GM18517 (cell line): ENCODE results near the gene EGFL6.
"Not testable (repeated sequence)": the region's sequence is repeated elsewhere in the genome, so short reads cannot be mapped to it uniquely, and the experiment has no call there.

Source experiments
- ATAC-seq: cut with Tn5 transposase; IDR thresholded peaks from one replicate; pipeline ENCODE4 v1.9.1; 2021; ENCODE audit warnings: mild to moderate bottlenecking, moderate library complexity; ENCODE audit not compliant: unreplicated experiment

EGFL6 gene

DNA sequence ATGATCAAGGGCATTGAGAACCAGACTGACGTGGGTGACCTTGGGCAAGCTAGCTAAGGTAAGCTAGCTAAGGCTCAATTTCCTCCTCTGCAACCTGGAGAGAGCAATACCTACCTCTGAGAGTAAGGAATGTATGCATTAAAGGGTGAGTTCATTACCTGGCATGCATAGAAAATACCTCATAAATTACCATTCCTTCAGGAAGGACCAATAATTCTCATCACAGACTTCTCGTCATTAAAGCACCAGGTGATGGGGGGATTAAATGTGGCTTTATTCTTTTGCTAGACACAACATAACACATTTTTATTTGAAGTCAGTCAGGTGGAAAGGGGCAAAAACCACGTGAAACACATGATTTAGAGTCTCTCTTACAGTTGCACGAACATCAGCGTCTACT is 21.5 kb downstream of the EGFL6 start:
- ATAC-seq = no peak

DNA sequence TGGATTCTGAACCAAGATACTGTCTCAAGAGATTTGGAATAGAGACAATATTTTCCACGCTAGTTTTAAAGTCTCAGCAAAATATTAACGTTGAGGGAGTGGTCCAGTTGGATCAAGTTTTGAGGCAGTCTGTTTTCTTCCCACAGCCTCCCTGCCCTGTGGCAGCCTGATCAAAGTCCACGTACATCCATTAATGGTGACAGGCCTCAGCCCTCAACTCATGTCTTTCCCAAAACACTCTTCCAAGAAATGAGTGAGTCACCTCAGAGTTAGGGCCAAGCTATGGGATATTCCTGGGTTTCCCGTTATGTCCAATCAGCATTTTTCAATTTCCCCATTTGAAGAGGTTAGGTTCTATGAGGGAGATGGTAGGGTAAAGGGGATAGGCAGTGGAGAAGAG is 28.5 kb downstream of the EGFL6 start:
- no peak for ATAC-seq

DNA sequence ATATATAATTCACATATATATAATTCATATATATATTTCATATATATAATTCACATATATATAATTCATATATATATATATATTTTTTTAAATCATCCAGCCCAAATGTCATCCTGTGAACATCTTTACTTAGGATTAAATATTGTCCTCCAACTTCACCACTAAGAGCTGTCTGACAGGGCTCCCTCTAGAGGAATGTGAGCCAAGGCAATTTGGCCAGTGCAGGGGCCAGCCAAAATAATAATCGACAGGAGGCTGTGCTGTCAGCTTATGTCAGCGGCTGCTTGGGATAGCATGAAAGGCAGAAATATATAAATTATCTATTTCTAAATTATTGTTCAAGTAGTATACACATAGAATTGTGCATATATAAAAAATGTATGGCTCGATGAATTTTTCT is 29.5 kb downstream of the EGFL6 start:
- no peak for ATAC-seq

DNA sequence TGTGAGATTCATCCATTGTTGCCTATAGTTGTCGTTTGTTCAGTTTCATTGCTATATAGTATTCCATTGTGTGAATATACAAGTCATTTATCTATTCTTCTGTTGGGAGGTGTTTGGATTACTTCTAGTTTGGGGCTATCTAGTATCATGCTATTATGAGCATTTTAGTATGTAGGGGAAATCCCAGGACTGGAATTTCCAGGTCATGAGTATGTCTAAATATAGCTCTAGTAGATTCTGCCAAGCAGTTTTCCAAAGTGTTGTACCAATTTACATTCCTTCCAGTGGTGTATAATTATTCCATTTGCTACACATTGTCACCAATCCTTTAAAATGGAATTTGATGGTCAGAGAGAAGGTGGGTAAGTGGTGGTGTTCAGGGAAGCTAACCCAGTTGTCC is 30.1 kb downstream of the EGFL6 start:
- ATAC-seq = no peak

DNA sequence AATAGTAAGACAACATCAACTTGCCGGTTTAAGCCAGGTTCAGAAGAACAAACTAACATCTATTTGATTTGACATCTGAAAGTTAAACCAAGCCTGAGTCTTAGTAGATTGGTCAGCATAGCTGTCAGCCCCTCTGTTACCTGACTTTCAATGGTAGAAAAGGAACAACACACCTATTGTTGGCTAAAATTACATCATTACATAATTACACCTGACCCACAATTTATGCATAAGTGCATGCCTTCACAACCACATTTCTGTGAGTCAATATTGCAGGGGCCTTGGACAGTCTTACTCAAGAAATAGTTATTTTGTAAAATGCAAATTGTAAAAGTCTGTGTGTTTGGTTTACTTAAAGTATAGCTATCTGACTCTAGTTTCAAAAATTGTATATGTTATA is 36.2 kb downstream of the EGFL6 start:
- no peak for ATAC-seq

DNA sequence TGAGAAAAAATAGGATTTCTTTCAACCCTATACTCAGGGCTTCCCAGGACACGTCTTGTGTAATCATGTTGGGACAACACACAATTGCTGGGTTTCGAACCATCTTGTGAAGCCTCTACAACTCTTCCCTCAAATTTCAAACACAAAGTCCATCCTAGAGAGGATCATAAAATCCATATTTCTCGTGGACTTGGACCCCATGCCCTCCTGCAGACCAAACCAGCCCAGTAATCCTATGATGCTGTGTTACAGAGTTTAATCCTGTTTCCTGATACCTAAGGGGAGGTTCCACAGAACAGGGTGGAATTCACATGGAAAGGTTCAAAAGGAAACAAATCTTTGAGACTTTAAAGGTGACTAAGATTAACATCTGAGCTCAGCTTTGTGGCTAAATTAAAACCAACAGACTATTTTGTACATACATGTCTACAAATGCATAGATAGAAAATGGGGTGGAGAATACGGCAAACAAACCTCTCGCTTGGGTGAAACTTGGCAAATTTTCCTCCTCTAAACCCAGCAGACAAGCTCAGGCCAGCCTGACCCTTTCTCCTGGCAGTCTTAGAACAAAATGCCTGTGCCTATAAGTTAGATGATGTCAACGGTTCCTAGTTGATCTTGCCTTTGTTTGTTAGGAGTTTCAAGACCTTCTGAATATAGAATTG is 38.1 kb downstream of the EGFL6 start:
- no peak for ATAC-seq

DNA sequence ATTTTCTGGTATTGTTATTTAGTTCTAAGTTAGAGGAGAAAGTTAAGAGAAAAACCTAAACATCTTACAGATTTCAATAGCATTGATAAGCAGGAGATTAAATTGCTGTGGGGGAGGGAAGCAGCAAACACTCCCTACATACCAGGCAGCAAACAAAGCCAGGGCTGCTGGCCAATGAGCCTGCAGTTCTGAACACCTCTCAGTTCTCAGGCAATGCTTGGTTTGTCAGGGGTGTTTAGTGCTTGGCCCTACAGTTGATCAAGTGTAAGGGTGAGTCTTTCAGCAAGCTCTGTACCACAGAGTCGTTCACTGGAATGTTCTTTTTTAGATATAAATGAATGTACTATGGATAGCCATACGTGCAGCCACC is 38.6 kb downstream of the EGFL6 start:
- ATAC-seq = no peak

DNA sequence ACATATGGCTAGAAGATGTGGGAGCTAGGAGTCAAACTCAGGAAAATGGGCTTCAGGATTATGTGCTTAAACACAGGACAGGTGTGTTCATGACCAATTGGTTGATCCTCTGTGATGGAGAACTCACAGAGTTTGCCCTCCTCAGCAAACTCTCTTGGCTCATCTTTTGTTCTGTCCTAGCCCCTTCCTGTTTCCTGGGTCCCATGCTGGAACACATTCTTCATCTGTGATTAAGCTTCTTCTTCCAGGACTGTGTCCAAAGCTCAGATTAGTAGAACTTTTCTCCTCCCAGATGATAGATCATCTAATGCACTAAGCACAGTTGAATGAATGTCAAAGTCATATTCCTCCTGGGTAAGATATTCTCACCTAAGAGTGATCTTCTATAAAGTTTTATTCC is 44.8 kb downstream of the EGFL6 start:
- no peak for ATAC-seq

DNA sequence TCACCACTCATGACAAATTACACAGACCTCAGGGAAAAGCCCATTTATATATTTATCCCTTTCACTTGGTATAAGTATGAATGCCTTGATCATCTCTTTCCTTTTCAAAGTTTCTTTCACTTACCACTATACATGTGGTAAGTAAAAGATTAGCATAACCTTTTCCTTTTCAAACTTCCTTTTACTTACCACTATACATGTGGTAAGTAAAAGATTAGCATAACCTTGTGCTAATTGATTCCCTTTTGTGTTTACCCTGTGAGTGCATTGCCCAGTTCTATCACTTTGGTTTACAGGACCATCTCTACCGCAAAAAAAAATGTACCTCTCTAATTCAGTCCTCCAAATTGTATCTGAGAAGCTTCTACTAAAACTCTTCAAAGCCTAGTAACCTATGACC is 50.8 kb downstream of the EGFL6 start:
- ATAC-seq = no peak

DNA sequence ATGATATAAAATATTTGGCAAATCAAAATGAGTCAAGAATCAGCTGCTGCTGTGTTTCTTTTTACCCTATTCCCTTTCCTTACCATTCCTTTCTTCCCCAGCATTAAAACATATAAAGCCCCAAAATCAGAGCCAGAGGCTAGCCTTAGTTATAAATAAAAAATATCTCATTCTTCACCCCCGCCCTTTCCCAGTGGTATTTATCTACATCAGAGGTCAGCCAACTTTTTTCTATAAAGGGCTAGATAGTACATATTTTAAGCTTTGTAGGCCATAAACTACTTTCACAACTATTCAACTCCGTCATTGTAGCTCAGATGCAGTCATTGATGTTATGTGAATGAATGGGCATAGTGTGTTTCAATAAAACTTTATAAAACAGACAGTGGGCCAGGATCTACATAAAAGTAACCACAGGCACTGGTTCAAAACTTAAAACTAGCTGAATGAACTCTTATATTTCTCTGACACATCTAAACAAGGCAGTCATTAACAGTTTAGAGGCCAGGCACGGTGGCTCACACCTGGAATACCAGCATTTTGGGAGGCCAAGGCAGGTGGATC is 53.1 kb downstream of the EGFL6 start:
- no peak for ATAC-seq

DNA sequence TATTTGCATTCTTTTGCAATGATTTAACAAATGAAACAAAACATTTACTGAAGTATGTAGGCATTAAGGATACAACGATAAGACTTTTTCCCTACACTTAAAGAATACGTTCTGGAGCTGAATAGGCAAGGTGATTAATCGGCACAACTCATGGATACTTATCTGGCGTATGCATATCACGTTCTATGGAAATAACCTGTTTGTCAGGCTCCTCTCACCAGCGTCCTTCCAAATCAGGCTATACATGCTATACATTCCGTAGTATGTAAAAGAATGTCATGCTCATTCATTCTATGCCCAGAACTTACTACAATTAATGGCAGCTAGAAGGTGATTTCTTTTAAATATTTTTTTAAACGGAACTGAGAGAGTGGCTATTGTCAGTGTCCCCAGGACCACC is 57.9 kb downstream of the EGFL6 start:
- ATAC-seq = no peak

DNA sequence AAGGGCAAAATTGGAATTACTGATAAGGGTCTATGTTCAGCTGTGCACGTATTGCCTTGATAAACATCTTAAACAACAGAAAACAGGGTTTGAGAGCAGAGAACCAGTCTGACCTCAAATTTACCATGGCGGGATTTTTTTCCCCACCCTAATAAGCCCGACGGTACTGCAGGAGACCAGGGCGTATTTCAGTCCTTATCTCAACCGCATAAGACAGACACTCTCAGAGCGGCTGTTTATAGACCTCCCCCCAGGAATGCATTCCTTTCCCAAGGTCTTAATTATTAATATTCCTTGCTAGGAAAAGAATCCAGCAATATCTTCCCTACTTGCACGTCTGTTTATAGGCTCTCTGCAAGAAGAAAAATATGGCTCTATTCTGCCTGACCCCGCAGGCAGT is 67.8 kb downstream of the EGFL6 start:
- ATAC-seq = not testable (repeated sequence)

DNA sequence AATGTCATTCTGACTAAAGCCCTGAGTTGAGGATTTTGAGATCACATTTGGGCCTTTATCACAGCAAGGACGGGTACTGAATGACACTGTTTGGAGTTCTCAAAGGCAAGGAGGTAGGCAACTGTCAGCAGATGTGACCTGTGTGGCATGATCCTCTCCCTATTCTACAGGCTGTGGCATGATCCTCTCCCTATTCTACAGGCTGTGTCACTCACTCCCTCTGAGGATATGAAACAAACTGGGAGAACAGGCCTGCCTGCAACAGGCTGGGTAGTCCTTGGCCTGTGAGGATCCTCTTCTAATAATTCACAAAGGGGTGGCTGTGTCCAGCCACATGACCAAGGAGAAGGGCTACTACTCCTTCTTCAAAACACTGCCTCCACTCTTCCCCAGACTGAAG is 68.6 kb downstream of the EGFL6 start:
- ATAC-seq = no peak

DNA sequence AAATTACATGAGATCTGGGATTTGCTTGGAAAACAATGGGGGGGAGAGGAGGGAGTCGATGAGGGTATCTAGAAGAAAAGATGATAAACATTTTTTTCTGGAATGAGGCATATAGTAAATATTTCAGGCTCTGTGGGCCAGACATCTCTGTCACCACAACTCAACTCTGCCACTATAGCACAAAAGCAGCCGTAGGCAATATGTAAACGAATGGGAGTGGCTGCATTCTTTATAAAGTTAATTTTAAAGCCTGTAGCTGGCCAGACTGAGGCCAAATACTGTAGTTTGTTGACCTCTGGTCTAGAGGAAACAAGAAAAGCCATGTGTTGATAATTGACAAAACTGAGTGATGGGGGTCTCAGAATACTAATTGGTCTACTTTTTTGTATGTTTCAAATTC is 69.4 kb downstream of the EGFL6 start:
- ATAC-seq = no peak

DNA sequence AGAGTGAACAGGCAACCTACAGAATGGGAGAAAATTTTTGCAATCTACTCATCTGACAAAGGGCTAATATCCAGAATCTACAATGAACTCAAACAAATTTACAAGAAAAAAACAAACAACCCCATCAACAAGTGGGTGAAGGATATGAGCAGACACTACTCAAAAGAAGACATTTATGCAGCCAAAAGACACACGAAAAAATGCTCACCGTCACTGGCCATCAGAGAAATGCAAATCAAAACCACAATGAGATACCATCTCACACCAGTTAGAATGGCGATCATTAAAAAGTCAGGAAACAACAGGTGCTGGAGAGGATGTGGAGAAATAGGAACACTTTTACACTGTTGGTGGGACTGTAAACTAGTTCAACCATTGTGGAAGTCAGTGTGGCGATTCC is 72.3 kb downstream of the EGFL6 start:
- ATAC-seq = not testable (repeated sequence)

DNA sequence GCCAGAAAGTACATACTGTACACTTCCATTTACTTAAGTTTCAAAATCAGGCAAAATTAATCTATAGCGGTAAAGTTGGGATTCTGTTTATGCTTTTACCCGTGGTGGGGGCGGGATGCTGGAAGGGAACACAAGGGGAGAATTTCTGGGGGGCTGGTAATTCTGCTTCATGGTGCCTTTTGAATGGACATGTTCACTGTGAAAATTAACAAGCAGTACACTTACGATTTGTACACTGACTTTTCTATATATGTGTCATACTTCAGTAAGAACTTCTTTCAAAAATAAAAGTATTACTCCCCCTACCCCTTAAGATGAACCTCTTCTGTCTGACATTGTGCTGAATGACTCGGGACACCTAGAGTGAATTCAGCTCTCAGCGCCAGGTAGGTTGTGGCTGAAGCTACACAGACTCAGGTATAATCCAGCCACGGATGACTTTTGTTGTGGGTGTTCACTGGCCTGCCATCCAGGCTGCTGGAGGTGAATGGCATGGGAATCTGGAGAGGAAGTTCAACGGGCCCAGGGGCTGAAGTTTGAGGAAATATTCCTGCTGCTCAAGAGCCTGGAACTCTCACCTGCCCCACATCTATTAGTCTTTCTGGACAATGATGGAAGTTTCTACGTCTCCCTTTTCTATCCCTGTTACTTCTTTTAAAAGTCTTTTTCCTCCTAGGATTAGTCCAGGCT is 76.2 kb downstream of the EGFL6 start:
- no peak for ATAC-seq

DNA sequence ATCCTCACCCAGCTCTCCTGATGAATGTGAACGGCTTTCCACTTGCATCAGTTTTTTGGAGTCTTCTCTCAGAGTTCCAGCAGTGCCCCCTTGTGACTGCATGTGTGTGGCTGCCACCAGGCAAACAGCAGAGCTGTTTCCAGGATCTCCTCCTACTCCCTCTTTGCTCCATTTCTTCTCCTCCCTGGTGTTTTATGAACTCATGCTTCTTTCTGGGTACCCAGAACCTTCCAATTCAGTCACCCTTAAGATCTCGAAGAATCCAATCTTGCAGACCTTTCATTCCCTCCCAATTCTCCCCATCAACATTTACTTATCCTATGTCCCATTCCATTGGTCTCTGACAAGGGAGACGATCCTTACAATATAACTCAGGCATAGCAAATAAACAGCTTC is 76.8 kb downstream of the EGFL6 start:
- no peak for ATAC-seq

DNA sequence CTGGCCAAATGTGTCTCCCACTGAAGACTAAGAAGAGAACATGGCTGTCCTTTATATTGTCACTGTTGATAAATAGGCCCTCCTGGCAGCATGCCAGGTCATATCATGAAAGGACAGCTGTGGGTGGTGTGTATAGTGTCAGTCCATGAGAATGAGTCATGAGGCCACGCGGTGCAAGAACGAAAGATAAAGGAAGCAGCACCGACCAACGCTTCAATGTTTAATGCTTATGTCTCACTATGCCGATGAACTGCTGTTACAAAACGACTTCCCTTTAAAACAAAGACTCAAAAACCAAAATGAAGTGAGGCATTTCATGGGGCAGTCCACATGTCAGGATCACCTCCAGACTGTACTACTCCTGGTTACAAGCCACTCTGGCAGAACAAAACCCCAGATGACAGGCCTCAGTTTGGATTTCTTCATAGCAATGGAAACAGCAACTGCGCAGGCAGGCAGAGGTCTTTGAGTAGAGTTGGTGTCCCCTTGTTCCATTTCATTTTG is 78.4 kb downstream of the EGFL6 start:
- no peak for ATAC-seq

DNA sequence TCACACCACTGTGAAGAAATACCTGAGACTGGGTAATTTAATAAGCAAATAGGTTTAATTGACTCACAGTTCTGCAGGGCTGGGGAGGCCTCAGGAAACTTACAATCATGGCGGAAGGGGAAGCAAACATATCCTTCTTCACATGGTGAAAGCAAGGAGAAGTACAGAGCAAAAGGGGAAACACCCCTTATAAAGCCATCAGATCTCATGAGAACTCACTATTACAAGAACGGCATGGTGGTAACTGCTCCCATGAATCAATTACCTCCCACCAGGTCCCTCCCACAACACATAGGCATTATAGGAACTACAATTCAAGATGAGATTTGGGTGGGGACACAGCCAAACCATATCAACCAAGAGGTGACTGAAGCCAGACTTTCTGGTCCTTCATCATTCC is 78.9 kb downstream of the EGFL6 start:
- not testable (repeated sequence) for ATAC-seq

DNA sequence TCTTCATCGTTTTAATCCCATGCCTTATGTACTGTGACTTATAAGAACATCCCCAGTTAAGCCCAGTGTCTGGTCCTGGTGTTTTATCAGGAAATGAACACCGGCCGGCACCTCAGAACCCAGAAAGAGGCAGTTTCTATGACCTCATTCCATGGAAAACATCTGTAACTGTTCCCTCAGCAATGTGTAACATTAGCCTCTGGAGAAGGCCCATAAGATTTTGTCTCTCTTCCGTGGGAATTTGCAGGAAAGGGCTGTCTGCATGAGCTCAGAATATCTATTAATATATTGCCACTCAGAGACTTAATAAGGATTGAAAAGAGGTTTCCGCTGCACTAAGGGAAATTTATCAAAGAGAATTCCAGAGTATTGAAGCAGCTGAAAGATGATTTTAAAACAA is 80.4 kb downstream of the EGFL6 start:
- ATAC-seq = no peak

DNA sequence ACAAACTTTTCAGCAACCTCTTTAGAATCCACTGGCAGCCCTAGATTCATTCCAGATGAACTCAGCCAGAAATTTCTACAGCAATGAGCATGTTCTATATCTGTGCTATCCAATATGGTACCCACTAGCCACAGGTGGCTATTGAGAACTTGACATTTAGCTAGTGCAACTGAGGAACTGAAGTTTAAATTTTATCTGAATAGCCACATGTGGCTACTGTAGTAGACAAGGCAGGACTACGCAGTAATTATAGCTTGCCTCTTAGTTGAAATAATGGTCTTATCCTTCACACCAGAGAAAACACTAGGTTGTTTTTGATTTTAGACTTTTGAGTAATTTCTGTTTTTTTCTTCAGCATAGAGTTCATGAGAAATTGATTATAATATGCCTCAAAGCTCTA is 80.9 kb downstream of the EGFL6 start:
- no peak for ATAC-seq

DNA sequence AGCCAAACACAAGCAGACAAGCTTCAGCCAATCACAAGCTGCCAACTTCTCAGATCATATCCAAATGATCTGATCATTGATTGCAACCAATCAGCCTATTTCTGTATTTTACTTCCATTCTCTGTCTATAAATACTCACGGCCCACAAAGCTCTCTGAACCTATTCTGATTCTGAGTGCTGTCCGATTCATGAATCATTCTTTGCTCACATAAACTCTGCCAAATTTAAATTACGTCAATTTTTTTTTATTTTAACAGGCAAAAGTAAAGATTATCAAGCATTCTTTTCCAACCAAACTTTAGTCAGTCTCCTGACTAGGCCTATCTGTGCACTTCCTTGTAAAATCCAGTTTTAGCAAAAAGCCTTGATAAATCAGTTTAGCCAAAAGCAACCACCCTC is 81.7 kb downstream of the EGFL6 start:
- ATAC-seq = no peak
